HG02970 (cell line): ENCODE results near the gene BCAP29.
"Not testable (repeated sequence)": the region's sequence is repeated elsewhere in the genome, so short reads cannot be mapped to it uniquely, and the experiment has no call there.

Experiments
- ATAC-seq: cut with Tn5 transposase; IDR thresholded peaks from one replicate; pipeline ENCODE4 v1.9.1; 2021; ENCODE audit warnings: mild to moderate bottlenecking, moderate library complexity, moderate number of reproducible peaks; ENCODE audit not compliant: unreplicated experiment, low FRiP score

The BCAP29 gene

GRCh38 chr7:107614425-107614824 is 34.4 kb downstream of the BCAP29 start:
- no peak for ATAC-seq

- no peak for ATAC-seq
Measured at GRCh38 chr7:107615910-107616680, 36.0 kb downstream of the BCAP29 start.

- no peak for ATAC-seq
Measured at GRCh38 chr7:107622429-107622828, 42.4 kb downstream of the BCAP29 start.

- ATAC-seq = no peak
Measured at GRCh38 chr7:107622894-107623293, 42.8 kb downstream of the BCAP29 start.

- no peak for ATAC-seq
Measured at GRCh38 chr7:107627002-107627401, 47.0 kb downstream of the BCAP29 start.

GRCh38 chr7:107628461-107629064 is 48.5 kb downstream of the BCAP29 start:
- ATAC-seq = no peak

- no peak for ATAC-seq
Measured at GRCh38 chr7:107630342-107630741, 50.3 kb downstream of the BCAP29 start.

- ATAC-seq = no peak
Measured at GRCh38 chr7:107631588-107632491, 51.8 kb downstream of the BCAP29 start.

GRCh38 chr7:107632492-107632865 is 52.4 kb downstream of the BCAP29 start:
- ATAC-seq = no peak

- ATAC-seq = peak; percentile 83
Measured at GRCh38 chr7:107638594-107638993, 58.5 kb downstream of the BCAP29 start.

- ATAC-seq = not testable (repeated sequence)
Measured at GRCh38 chr7:107639070-107639469, 59.0 kb downstream of the BCAP29 start.

- no peak for ATAC-seq
Measured at GRCh38 chr7:107641676-107642075, 61.6 kb downstream of the BCAP29 start.

- ATAC-seq = no peak
Measured at GRCh38 chr7:107642501-107642900, 62.5 kb downstream of the BCAP29 start.

GRCh38 chr7:107643407-107643806 is 63.4 kb downstream of the BCAP29 start:
- no peak for ATAC-seq

- ATAC-seq = no peak
Measured at GRCh38 chr7:107643938-107644308, 63.9 kb downstream of the BCAP29 start.

GRCh38 chr7:107644309-107644974 is 64.4 kb downstream of the BCAP29 start:
- ATAC-seq = no peak

- no peak for ATAC-seq
Measured at GRCh38 chr7:107652642-107653041, 72.6 kb downstream of the BCAP29 start.

GRCh38 chr7:107658467-107658866 is 78.4 kb downstream of the BCAP29 start:
- no peak for ATAC-seq

- no peak for ATAC-seq
Measured at GRCh38 chr7:107659666-107660065, 79.6 kb downstream of the BCAP29 start.

- no peak for ATAC-seq
Measured at GRCh38 chr7:107660381-107661080, 80.5 kb downstream of the BCAP29 start, which contains the start of gene SLC26A4. Gene SLC26A4, plus strand, starts transcription at chr7:107660828. Its CDS starts 814 bp downstream, at chr7:107661642.
